Stimulated activated CD4-positive, alpha-beta T cell treated with anti-CD3 and anti-CD28 coated beads, Interleukin-15, amount 100 ng/mL, for 1 hour (primary cell): ENCODE measurements around the gene PLIN3.
"Not testable (repeated sequence)": the region's sequence is repeated elsewhere in the genome, so short reads cannot be mapped to it uniquely, and the experiment has no call there.

Source experiments
- DNase-seq, 2 donors: peaks; one replicate each; pipeline ENCODE4 v3.0.0-alpha.2; 2020; ENCODE audit warnings: low read depth in 1 of 2, low spot score in 1 of 2

Gene PLIN3

GRCh38 chr19:4891066-4891465 lies 23.6 kb upstream of the PLIN3 start:
- no peak for DNase-seq

- DNase-seq = no peak
Observed at GRCh38 chr19:4889034-4889815, 21.8 kb upstream of the PLIN3 start.

- not testable (repeated sequence) for DNase-seq
Observed at GRCh38 chr19:4887803-4888202, 20.3 kb upstream of the PLIN3 start.

GRCh38 chr19:4884993-4885392 lies 17.5 kb upstream of the PLIN3 start:
- not testable (repeated sequence) for DNase-seq

- not testable (repeated sequence) for DNase-seq
Observed at GRCh38 chr19:4882874-4883273, 15.4 kb upstream of the PLIN3 start.

GRCh38 chr19:4879041-4879440 lies 11.6 kb upstream of the PLIN3 start:
- DNase-seq = no peak

- no peak for DNase-seq
Observed at GRCh38 chr19:4878491-4878968, 11.1 kb upstream of the PLIN3 start.

- DNase-seq = no peak
Observed at GRCh38 chr19:4877753-4878490, 10.5 kb upstream of the PLIN3 start.

GRCh38 chr19:4873930-4874329 lies 6.5 kb upstream of the PLIN3 start:
- DNase-seq = no peak

- DNase-seq = no peak
Observed at GRCh38 chr19:4871711-4872110, 4.2 kb upstream of the PLIN3 start.

GRCh38 chr19:4870025-4870700 lies 2.7 kb upstream of the PLIN3 start:
- DNase-seq = no peak

GRCh38 chr19:4868286-4868834 lies 893 bp upstream of the PLIN3 start:
- DNase-seq = no peak

GRCh38 chr19:4866595-4867424 lies 657 bp downstream of the PLIN3 start:
- peak in 1 of 2 donors; percentile 32 for DNase-seq

- DNase-seq = no peak
Observed at GRCh38 chr19:4861147-4861546, 6.3 kb downstream of the PLIN3 start.

- no peak for DNase-seq
Observed at GRCh38 chr19:4859697-4860096, 7.8 kb downstream of the PLIN3 start.

GRCh38 chr19:4856468-4856867 lies 11.0 kb downstream of the PLIN3 start:
- not testable (repeated sequence) for DNase-seq

GRCh38 chr19:4853506-4853905 lies 14.0 kb downstream of the PLIN3 start:
- not testable (repeated sequence) for DNase-seq

GRCh38 chr19:4852484-4852883 lies 15.0 kb downstream of the PLIN3 start:
- no peak for DNase-seq

GRCh38 chr19:4851551-4852290 lies 15.7 kb downstream of the PLIN3 start:
- DNase-seq = peak; percentile 63 to 66

- no peak for DNase-seq
Observed at GRCh38 chr19:4849019-4849418, 18.4 kb downstream of the PLIN3 start.
